ENCODE measurements around the gene SCN5A. TPM values are rescaled to one million over a fixed set of nuclear protein-coding genes. Genes with fewer than 3 reads are reported as not detected.

Gene SCN5A
- total and polyA plus RNA-seq, 2 experiments from 2014 or later = 10.2 to 10.6 TPM

DNA sequence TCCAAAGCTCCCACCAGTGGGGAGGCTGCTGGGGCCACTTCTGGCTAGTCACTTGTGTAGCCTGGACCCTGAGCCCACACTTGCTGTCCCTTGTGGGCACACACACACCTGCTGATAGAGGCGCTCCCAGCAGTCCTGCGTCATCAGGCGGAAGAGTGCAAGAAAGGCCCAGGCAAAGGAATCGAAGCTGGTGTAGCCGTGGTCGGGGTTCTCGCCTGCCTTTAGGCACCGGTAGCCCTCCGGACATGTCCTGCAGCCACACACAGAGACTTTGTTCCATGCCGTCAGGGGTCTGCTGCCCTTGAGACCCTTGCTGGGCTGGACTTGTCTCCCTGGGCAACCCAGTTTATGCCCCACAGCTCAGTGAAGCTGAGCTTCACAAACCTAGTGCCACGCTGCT lies 42.9 kb downstream of the SCN5A start:
- Mint-ChIP-seq H3K9me3 (no peaks in the 10 kb centered on the region), H3K27me3 (ENCODE audit: insufficient read depth, low read depth, poor library complexity) (peaks cover 5% of the 10 kb centered on the region), H3K4me1 (no peaks in the 10 kb centered on the region; the same call in 1 of the 3 replicates), H3K4me3 (no peak overlapping the region), H3K36me3 (ENCODE audit: low read depth) (peaks cover 3% of the 10 kb centered on the region; the same call in 1 of the 3 replicates), H3K27ac (no peak overlapping the region)
- no peak overlapping the region for H3K27ac ChIP-seq (ENCODE audit: low read depth)
- H3K4me3 ChIP-seq = no peak overlapping the region
- H3F3A ChIP-seq (replicated peaks; ENCODE audit: low read depth) = no peaks in the 10 kb centered on the region
- no peaks in the 10 kb centered on the region for H3K27me3 ChIP-seq (ENCODE audit: insufficient read depth)
- ATAC-seq (no peak), DNase-seq (ENCODE audit: low spot score) (no peak)
- H3K9me2 ChIP-seq (ENCODE audit: insufficient read depth) = no peaks in the 10 kb centered on the region
- H2AFZ ChIP-seq = no peak overlapping the region
- no peaks in the 10 kb centered on the region for H3K36me3 ChIP-seq (ENCODE audit: insufficient read depth)
- no peak overlapping the region for H3K4me2 ChIP-seq
- TF ChIP-seq ZNF331 (CRISPR knock-in tag; IDR thresholded peaks at IDR 0.05; ENCODE audit: low read depth) = no peak
- no peak for TF ChIP-seq EZH2phosphoT487 (IDR thresholded peaks at IDR 0.05; ENCODE audit: unreplicated experiment)
- no peak for TF ChIP-seq CTCF (conservative IDR thresholded peaks at IDR 0.05; ENCODE audit: low read depth in 2 of 2)
- TF ChIP-seq EZH2 (IDR thresholded peaks at IDR 0.05; ENCODE audit: low read depth, unreplicated experiment) = no peak
- TF ChIP-seq CREB1 (CRISPR knock-in tag; IDR thresholded peaks at IDR 0.05; ENCODE audit: low read depth) = no peak
- TF ChIP-seq POLR2AphosphoS5 (IDR thresholded peaks at IDR 0.05; ENCODE audit: low read depth) = no peak
- TF ChIP-seq, protein P1, sequence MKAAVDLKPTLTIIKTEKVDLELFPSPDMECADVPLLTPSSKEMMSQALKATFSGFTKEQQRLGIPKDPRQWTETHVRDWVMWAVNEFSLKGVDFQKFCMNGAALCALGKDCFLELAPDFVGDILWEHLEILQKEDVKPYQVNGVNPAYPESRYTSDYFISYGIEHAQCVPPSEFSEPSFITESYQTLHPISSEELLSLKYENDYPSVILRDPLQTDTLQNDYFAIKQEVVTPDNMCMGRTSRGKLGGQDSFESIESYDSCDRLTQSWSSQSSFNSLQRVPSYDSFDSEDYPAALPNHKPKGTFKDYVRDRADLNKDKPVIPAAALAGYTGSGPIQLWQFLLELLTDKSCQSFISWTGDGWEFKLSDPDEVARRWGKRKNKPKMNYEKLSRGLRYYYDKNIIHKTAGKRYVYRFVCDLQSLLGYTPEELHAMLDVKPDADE (IDR thresholded peaks at IDR 0.05) = no peak
- TF ChIP-seq, protein P2, sequence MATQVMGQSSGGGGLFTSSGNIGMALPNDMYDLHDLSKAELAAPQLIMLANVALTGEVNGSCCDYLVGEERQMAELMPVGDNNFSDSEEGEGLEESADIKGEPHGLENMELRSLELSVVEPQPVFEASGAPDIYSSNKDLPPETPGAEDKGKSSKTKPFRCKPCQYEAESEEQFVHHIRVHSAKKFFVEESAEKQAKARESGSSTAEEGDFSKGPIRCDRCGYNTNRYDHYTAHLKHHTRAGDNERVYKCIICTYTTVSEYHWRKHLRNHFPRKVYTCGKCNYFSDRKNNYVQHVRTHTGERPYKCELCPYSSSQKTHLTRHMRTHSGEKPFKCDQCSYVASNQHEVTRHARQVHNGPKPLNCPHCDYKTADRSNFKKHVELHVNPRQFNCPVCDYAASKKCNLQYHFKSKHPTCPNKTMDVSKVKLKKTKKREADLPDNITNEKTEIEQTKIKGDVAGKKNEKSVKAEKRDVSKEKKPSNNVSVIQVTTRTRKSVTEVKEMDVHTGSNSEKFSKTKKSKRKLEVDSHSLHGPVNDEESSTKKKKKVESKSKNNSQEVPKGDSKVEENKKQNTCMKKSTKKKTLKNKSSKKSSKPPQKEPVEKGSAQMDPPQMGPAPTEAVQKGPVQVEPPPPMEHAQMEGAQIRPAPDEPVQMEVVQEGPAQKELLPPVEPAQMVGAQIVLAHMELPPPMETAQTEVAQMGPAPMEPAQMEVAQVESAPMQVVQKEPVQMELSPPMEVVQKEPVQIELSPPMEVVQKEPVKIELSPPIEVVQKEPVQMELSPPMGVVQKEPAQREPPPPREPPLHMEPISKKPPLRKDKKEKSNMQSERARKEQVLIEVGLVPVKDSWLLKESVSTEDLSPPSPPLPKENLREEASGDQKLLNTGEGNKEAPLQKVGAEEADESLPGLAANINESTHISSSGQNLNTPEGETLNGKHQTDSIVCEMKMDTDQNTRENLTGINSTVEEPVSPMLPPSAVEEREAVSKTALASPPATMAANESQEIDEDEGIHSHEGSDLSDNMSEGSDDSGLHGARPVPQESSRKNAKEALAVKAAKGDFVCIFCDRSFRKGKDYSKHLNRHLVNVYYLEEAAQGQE (IDR thresholded peaks at IDR 0.05; ENCODE audit: unreplicated experiment) = no peak
- TF ChIP-seq, protein P3, sequence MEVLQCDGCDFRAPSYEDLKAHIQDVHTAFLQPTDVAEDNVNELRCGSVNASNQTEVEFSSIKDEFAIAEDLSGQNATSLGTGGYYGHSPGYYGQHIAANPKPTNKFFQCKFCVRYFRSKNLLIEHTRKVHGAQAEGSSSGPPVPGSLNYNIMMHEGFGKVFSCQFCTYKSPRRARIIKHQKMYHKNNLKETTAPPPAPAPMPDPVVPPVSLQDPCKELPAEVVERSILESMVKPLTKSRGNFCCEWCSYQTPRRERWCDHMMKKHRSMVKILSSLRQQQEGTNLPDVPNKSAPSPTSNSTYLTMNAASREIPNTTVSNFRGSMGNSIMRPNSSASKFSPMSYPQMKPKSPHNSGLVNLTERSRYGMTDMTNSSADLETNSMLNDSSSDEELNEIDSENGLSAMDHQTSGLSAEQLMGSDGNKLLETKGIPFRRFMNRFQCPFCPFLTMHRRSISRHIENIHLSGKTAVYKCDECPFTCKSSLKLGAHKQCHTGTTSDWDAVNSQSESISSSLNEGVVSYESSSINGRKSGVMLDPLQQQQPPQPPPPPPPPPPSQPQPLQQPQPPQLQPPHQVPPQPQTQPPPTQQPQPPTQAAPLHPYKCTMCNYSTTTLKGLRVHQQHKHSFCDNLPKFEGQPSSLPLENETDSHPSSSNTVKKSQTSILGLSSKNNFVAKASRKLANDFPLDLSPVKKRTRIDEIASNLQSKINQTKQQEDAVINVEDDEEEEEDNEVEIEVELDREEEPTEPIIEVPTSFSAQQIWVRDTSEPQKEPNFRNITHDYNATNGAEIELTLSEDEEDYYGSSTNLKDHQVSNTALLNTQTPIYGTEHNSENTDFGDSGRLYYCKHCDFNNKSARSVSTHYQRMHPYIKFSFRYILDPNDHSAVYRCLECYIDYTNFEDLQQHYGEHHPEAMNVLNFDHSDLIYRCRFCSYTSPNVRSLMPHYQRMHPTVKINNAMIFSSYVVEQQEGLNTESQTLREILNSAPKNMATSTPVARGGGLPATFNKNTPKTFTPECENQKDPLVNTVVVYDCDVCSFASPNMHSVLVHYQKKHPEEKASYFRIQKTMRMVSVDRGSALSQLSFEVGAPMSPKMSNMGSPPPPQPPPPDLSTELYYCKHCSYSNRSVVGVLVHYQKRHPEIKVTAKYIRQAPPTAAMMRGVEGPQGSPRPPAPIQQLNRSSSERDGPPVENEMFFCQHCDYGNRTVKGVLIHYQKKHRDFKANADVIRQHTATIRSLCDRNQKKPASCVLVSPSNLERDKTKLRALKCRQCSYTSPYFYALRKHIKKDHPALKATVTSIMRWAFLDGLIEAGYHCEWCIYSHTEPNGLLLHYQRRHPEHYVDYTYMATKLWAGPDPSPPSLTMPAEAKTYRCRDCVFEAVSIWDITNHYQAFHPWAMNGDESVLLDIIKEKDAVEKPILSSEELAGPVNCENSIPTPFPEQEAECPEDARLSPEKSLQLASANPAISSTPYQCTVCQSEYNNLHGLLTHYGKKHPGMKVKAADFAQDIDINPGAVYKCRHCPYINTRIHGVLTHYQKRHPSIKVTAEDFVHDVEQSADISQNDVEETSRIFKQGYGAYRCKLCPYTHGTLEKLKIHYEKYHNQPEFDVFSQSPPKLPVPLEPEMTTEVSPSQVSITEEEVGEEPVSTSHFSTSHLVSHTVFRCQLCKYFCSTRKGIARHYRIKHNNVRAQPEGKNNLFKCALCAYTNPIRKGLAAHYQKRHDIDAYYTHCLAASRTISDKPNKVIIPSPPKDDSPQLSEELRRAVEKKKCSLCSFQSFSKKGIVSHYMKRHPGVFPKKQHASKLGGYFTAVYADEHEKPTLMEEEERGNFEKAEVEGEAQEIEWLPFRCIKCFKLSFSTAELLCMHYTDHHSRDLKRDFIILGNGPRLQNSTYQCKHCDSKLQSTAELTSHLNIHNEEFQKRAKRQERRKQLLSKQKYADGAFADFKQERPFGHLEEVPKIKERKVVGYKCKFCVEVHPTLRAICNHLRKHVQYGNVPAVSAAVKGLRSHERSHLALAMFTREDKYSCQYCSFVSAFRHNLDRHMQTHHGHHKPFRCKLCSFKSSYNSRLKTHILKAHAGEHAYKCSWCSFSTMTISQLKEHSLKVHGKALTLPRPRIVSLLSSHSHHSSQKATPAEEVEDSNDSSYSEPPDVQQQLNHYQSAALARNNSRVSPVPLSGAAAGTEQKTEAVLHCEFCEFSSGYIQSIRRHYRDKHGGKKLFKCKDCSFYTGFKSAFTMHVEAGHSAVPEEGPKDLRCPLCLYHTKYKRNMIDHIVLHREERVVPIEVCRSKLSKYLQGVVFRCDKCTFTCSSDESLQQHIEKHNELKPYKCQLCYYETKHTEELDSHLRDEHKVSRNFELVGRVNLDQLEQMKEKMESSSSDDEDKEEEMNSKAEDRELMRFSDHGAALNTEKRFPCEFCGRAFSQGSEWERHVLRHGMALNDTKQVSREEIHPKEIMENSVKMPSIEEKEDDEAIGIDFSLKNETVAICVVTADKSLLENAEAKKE (CRISPR knock-in tag; IDR thresholded peaks at IDR 0.05) = no peak
- TF ChIP-seq JUNB (IDR thresholded peaks at IDR 0.05; ENCODE audit: unreplicated experiment) = no peak
- TF ChIP-seq STAT1 (IDR thresholded peaks at IDR 0.05; ENCODE audit: unreplicated experiment) = no peak
- no peak for TF ChIP-seq ZNF114 (CRISPR knock-in tag; IDR thresholded peaks at IDR 0.05)
- H4K20me1 ChIP-seq (replicated peaks; ENCODE audit: insufficient read depth) = no peaks in the 10 kb centered on the region
- no peaks in the 10 kb centered on the region for H3K79me2 ChIP-seq (replicated peaks; ENCODE audit: insufficient read depth)
- no peaks in the 10 kb centered on the region for H3K4me1 ChIP-seq (ENCODE audit: insufficient read depth)
